HG03439 (cell line): ENCODE measurements around the gene RALY.

Source experiments
- ATAC-seq: cut with Tn5 transposase; IDR thresholded peaks from one replicate; pipeline ENCODE4 v1.9.1; 2021; ENCODE audit warnings: mild to moderate bottlenecking, moderate library complexity; ENCODE audit not compliant: unreplicated experiment

RALY gene

GRCh38 chr20:33985830-33986229 is 7.9 kb upstream of the RALY start:
- no peak for ATAC-seq

DNA sequence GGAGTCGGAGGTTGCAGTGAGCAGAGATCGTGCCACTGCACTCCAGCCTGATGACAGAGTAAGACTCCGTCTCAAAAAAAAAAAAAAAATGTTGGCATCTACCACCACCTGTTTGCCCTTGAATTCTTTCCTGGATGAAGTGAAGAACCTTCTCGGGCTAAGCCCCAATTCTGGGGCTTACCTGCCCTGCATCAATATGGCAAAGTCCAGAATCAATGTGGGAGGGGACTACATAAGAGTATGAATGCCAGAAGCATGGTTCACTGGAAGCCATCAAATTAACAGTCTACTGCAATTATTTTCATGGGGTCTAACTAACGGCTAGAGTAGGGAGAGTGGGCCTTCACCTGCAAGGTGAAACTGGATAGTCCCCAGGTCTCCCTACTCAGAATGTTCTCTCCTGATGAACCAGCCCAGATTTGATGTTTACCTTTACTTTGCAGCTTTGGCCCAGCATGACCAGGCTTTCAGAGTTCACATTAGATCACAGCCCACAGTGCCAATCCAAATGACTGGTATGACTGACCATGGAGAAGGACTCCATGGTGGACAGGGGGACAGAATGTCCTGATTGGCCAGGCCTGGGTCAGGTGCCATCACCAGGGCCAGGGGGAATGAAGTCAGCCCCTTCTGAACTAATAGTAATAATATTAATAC is 7.0 kb upstream of the RALY start:
- ATAC-seq: no peak

DNA sequence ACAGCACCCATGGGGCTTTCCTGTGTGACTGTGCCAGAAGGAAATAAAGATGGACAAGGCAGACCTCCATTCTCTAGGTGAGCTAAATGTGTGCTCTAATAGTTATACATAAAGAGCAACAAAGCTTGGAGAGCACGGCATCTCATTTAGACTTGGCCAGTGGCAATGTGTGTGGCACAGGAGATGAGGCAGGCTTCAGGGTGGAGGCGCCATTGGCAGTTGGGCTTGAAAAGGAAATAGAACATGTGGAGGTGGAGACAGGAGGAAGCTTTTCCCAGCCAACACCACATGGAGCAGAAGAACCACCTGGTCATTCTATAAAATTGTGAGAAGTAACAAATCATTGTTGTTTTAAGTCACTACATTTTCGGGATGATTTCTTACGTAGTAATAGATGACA is 3.6 kb upstream of the RALY start:
- ATAC-seq: no peak

DNA sequence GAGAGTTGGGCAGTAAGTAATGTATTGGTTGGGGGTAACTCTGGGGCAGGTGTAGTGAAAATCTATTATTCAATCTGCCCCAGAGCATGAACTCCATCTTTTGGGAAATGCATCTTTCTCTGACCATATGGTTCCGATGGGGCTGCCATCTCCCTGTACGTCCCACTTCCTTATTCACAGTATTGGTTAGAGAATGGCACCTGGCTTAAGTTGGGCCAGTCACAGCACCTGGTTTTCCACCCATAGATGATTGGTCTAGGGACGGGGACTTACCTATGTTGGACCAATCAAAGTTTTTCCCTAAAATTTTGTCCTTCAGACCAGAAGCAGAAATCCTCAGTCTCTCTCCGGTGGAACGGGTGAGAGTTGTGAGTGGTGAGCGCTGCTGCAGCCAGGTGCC is 2.2 kb upstream of the RALY start:
- no peak for ATAC-seq

DNA sequence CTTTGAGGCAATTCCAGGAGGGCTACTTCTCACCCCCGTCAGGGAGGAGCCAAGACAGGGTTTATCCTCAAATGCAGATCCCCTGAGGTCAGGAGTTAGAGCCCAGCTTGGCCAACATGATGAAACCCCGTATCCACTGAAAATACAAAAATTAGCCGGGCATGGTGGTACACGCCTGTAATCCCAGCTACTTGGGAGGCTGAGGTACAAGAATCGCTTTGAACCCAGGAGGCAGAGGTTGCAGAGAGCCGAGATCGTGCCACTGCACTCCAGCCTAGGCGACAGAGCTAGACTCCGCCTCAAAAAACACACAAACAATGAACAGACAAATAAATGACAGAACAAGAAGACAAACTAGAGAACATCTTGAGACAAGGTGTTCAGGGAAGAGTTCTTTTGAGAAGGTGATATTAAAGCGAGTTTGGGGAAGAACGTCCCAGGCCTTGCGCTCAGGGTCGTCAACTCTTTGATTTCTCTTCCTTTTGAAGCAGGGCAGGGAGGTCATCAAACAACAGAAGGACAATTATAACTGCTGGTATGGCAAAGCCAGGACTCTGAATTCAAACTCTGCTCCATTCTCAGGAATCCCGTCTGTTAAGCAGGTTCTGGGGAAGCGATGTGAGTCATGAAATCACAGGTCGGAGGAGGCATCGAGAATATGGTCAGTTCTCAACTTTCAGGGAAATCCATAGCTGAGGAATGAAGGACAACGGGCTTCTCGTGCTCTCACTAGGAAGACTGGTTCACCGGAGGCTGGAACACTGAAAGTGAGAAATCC is 1.4 kb upstream of the RALY start:
- no peak for ATAC-seq

- peak; percentile 77 for ATAC-seq
Observed at GRCh38 chr20:33992923-33993575, 662 bp upstream of the RALY start.

DNA sequence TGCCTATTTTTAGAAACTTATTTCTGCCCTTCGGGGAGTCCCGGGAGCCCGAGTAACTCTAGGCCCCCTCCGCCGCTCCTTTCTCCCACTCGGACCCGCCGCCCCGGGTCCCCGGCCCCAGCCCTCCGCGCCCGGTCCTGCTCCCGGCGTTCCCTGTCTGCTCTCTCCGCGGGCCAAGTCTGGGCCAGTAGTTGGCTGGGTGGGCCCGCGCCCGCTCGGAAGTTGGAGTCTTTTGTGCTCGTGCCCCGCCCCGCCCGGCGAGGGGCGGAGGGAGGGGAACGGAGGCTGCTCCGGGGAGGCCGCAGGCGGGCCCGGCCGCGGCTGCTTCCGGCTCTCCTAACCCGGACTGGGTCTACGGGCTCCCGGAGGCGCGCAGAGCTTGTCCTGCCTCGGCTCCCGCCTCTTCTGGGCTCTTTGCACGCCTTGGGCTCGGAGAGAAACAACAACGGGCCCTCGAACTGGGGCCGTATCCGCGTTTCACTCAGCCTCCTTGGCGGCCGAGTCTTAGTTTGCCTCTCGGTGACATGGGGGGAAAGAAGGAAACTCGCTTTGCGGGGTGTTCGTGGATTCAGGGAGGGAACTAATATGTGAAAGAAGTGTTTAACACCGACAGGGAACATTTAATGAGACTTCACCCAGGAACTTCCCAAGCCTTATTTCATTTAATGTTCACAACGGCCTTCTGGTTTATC is 657 bp downstream of the RALY start:
- ATAC-seq: peak; percentile 19

- no peak for ATAC-seq
Observed at GRCh38 chr20:33995053-33995831, 1.5 kb downstream of the RALY start.

DNA sequence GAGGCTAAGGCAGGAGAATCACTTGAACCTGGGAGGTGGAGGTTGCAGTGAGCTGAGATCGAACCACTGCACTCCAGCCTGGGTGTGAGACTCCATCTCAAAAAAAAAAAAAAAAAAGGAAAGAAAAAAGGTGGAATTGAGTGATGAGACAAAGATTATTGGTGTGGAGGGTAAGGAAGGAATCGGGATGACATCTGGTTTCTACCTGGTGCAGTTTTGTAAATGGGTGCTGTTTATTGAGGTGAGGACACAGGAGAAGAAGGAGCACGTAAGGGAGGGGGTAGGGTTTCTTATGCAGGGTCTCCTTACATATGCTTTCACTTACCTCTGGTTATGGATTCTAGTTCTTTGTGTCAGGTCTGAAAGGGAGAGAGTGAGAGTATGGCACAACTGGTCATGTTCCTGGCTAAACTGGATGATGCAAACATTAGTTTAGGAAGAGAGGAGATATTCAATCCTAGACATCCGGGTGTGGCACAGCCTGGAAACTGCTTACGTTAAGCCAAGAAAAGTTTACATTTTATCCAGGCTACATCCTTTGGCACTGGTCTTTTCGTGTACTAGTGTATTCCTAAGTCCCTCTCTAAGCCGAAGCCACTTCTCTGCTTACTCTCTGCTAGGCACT is 5.4 kb downstream of the RALY start:
- no peak for ATAC-seq

- ATAC-seq: no peak
Observed at GRCh38 chr20:34001378-34001777, 7.7 kb downstream of the RALY start.

GRCh38 chr20:34004227-34004626 is 10.5 kb downstream of the RALY start:
- ATAC-seq: no peak

- ATAC-seq: no peak
Observed at GRCh38 chr20:34004790-34005457, 11.2 kb downstream of the RALY start.

GRCh38 chr20:34006619-34007018 is 12.9 kb downstream of the RALY start:
- no peak for ATAC-seq

- no peak for ATAC-seq
Observed at GRCh38 chr20:34008477-34008876, 14.8 kb downstream of the RALY start.

DNA sequence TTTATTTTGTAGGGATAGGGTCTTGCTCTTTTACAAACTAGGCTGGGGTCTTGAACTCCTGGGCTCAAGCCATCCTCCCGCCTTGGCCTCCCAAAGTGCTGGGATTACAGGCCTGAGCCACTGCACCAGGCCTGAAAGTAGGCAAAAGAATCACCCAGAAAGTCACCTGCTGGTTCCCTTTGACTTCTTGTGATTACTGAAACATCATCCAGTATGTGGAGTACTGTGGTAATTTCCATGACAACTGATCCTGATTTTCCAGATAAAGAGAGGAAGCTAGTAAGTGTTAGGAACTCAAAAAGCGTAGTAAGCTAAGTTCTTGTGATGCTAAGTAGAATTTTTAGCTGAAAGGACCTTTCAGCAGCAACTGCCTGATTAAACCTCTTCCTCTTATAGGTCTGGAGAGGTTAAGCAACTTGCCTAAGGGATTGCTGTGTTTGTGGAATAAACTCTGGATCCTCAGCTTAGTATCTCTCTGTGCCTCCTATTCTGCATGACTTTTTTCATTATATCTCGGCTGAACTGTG is 16.8 kb downstream of the RALY start:
- ATAC-seq: no peak

DNA sequence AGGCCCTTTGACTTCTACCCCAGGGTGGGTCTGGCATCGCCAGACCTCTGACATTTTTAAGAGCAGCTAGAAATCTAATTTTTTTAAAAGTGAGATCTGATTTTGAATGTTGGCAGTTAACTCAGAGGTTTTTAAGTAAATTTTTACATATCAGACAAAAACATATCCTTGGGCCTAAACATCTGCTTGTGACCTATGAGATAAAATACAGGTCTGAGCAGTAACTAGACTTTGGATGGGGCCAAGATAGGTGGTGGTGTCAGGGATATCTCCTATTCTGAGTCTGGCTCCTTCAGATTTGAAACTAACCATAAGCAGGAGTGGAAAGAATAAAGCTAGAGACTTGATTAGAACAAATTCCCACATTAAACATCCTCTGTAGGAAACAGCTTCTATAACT is 17.6 kb downstream of the RALY start:
- ATAC-seq: no peak

DNA sequence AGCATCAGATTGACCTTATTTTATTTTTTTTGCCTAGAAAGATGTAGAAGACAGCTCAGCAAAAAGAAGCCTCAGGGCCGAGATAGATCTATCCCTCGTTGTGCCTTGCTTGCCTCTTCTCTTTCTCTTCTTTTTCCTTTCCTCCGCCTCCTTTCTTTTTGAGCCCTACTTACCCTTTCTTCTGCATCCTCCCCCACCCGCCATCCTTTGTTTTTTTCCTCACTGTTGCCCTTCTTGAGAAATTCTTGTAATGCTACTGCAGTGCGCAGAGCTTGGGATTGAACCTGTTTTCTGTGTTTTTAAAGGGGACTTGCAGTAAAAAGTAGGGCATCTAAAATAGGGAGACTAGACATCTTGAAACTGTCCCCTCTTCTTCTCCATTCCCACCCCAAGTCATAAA is 18.6 kb downstream of the RALY start:
- ATAC-seq: no peak

- no peak for ATAC-seq
Observed at GRCh38 chr20:34012735-34013134, 19.0 kb downstream of the RALY start.

- ATAC-seq: no peak
Observed at GRCh38 chr20:34013554-34013953, 19.8 kb downstream of the RALY start.

GRCh38 chr20:34014878-34015277 is 21.2 kb downstream of the RALY start:
- no peak for ATAC-seq
